ENCODE measurements around the gene CD9. TPM values are rescaled to one million over a fixed set of nuclear protein-coding genes. Genes with fewer than 3 reads are reported as not detected.

Gene CD9
- total RNA-seq, 1 experiment from 2014 or later: 41.8 TPM

- DNase-seq (ENCODE audit: low read depth): no peak
These were observed 16.4 kb downstream of the CD9 start for GRCh38 chr12:6216581-6216980.

GRCh38 chr12:6218347-6218925, 18.2 kb downstream of the CD9 start:
- no peak for DNase-seq (ENCODE audit: low read depth)

GRCh38 chr12:6219980-6220379, 19.8 kb downstream of the CD9 start:
- no peak for DNase-seq (ENCODE audit: low read depth)

GRCh38 chr12:6221146-6221545, 20.9 kb downstream of the CD9 start:
- no peak for DNase-seq (ENCODE audit: low read depth)

- no peak for DNase-seq (ENCODE audit: low read depth)
These were observed 22.0 kb downstream of the CD9 start for GRCh38 chr12:6222078-6222654.

- DNase-seq (ENCODE audit: low read depth): no peak
These were observed 23.3 kb downstream of the CD9 start for GRCh38 chr12:6223545-6223944.

- DNase-seq (ENCODE audit: low read depth): peak; percentile 66
These were observed 24.4 kb downstream of the CD9 start for GRCh38 chr12:6224550-6224949.

- no peak for DNase-seq (ENCODE audit: low read depth)
These were observed 25.4 kb downstream of the CD9 start for GRCh38 chr12:6225630-6226001.

- DNase-seq (ENCODE audit: low read depth): no peak
These were observed 25.9 kb downstream of the CD9 start for GRCh38 chr12:6226002-6226678.

- no peak for DNase-seq (ENCODE audit: low read depth)
These were observed 26.5 kb downstream of the CD9 start for GRCh38 chr12:6226679-6227051.

- DNase-seq (ENCODE audit: low read depth): no peak
These were observed 28.5 kb downstream of the CD9 start for GRCh38 chr12:6228535-6229223.

- no peak for DNase-seq (ENCODE audit: low read depth)
These were observed 29.3 kb downstream of the CD9 start for GRCh38 chr12:6229224-6230218.

- DNase-seq (ENCODE audit: low read depth): peak; percentile 36
These were observed 30.3 kb downstream of the CD9 start for GRCh38 chr12:6230321-6231110.

GRCh38 chr12:6231359-6232268, 31.4 kb downstream of the CD9 start:
- DNase-seq (ENCODE audit: low read depth): no peak

- no peak for DNase-seq (ENCODE audit: low read depth)
These were observed 33.1 kb downstream of the CD9 start for GRCh38 chr12:6233121-6233971.

GRCh38 chr12:6234214-6234613, 34.0 kb downstream of the CD9 start:
- no peak for DNase-seq (ENCODE audit: low read depth)

GRCh38 chr12:6234906-6235305, 34.7 kb downstream of the CD9 start:
- no peak for DNase-seq (ENCODE audit: low read depth)

- DNase-seq (ENCODE audit: low read depth): no peak
These were observed 35.3 kb downstream of the CD9 start for GRCh38 chr12:6235499-6235898.
